GM18858 (cell line): ENCODE measurements around the gene CMIP.

Source experiments
- ATAC-seq: cut with Tn5 transposase; IDR thresholded peaks from one replicate; pipeline ENCODE4 v1.9.1; 2021; ENCODE audit not compliant: unreplicated experiment

Gene CMIP

GRCh38 chr16:81708266-81709015 is 263.8 kb downstream of the CMIP start:
- no peak for ATAC-seq

- no peak for ATAC-seq
Observed at GRCh38 chr16:81709016-81709900, 264.6 kb downstream of the CMIP start.

GRCh38 chr16:81710044-81710443 is 265.4 kb downstream of the CMIP start:
- ATAC-seq: no peak

GRCh38 chr16:81710596-81710995 is 266.0 kb downstream of the CMIP start:
- no peak for ATAC-seq

GRCh38 chr16:81711657-81712319 is 267.2 kb downstream of the CMIP start:
- no peak for ATAC-seq

- no peak for ATAC-seq
Observed at GRCh38 chr16:81712681-81713080, 268.1 kb downstream of the CMIP start.

- ATAC-seq: no peak
Observed at GRCh38 chr16:81713295-81713772, 268.7 kb downstream of the CMIP start.

- no peak for ATAC-seq
Observed at GRCh38 chr16:81713796-81714195, 269.2 kb downstream of the CMIP start.

GRCh38 chr16:81714583-81714982 is 270.0 kb downstream of the CMIP start:
- no peak for ATAC-seq

- peak; percentile 52 for ATAC-seq
Observed at GRCh38 chr16:81715358-81716196, 271.0 kb downstream of the CMIP start.

GRCh38 chr16:81716478-81717225 is 272.0 kb downstream of the CMIP start:
- no peak for ATAC-seq

- ATAC-seq: no peak
Observed at GRCh38 chr16:81717662-81718189, 273.1 kb downstream of the CMIP start.

GRCh38 chr16:81718637-81719036 is 274.0 kb downstream of the CMIP start:
- ATAC-seq: no peak

GRCh38 chr16:81719993-81720392 is 275.4 kb downstream of the CMIP start:
- ATAC-seq: no peak

GRCh38 chr16:81720973-81721906 is 276.6 kb downstream of the CMIP start:
- ATAC-seq: no peak

- peak; percentile 85 for ATAC-seq
Observed at GRCh38 chr16:81723098-81723723, 278.6 kb downstream of the CMIP start.

- no peak for ATAC-seq
Observed at GRCh38 chr16:81728435-81728834, 283.8 kb downstream of the CMIP start.

GRCh38 chr16:81729451-81729850 is 284.8 kb downstream of the CMIP start:
- ATAC-seq: no peak
